HepG2 (cell line): ENCODE data around the gene POLR2M. TPM values are rescaled to one million over a fixed set of nuclear protein-coding genes. Genes with fewer than 3 reads are reported as not detected.
A peak's percentile ranks its signal among the peaks of the same experiment; 100 is the strongest.

Experiments used
- ATAC-seq: fragments of 200-7000 bp; cut with Tn5 transposase; 3 replicates; pipeline ENCODE4 v1.9.1; 2020; ENCODE audit warnings: mild to moderate bottlenecking, moderate library complexity
- BruUV-seq: library from RNA; stranded (reverse); fragments of 400-500 nt; replicated peaks from 2 replicates; lab custom pipeline; 2021; lab: Mats Ljungman, UMichigan
- CTCF ChIA-PET: fragments of 300-600 bp; formaldehyde crosslinking; extraction: SDS; loops from one replicate; lab custom pipeline; 2021; ENCODE audit warnings: low total read pairs, inconsistent platforms, low intra/inter-chr PET ratio; lab: Yijun Ruan, JAX
- POLR2A ChIA-PET: fragments of 350-600 bp; sonication (Branson Sonifier 250); formaldehyde crosslinking; loops from one replicate; lab custom pipeline; 2020; ENCODE audit warnings: antibody characterized with exemption, inconsistent platforms; lab: Yijun Ruan, JAX
- DNase-seq: peaks from one replicate; pipeline ENCODE4 v3.0.0-alpha.2; 2015; ENCODE audit warnings: low spot score
- FAIRE-seq: peaks from 3 replicates; lab custom pipeline; 2011; peaks lifted over from hg19 to GRCh38; lab: Jason Lieb, UNC
- H2AFZ ChIP-seq: one replicate; pipeline ENCODE4 v1.6.1; 2011; ENCODE audit warnings: low read length, inconsistent platforms
- H3K27ac ChIP-seq: fragments of 300-600 bp; 3 replicates; pipeline ENCODE4 v1.8.0; 2011; ENCODE audit warnings: mixed run types, mild to moderate bottlenecking, mixed read lengths, low read length, inconsistent platforms; ENCODE audit not compliant: insufficient read depth; ENCODE audit errors: extremely low read length
- H3K27me3 ChIP-seq, 2 experiments: fragments of 200-600 bp in 1 of 2; 2 replicates in 1 of 2; 3 replicates in 1 of 2; pipeline versions ENCODE4 v1.6.0 to v1.8.0; 2011; ENCODE audit warnings: low read length in 2 of 2, mild to moderate bottlenecking in 2 of 2, moderate library complexity in 2 of 2, inconsistent platforms in 1 of 2; ENCODE audit not compliant: insufficient read depth in 2 of 2, control insufficient read depth in 1 of 2
- H3K36me3 ChIP-seq, 2 experiments: fragments of 200-600 bp in 1 of 2; replicated peaks in 1 of 2; 2 replicates in 1 of 2; 3 replicates in 1 of 2; pipeline versions ENCODE4 v1.5.1 to v1.8.0; 2011; ENCODE audit warnings: low read length in 2 of 2, inconsistent platforms in 1 of 2; ENCODE audit not compliant: insufficient read depth in 2 of 2, control insufficient read depth in 1 of 2
- H3K4me1 ChIP-seq: 2 replicates; pipeline ENCODE4 v1.5.1; 2012; ENCODE audit warnings: low read length, inconsistent platforms; ENCODE audit not compliant: insufficient read depth
- H3K4me2 ChIP-seq: 2 replicates; pipeline ENCODE4 v1.6.0; 2011; ENCODE audit warnings: low read depth, low read length, inconsistent platforms
- H3K4me3 ChIP-seq, 3 experiments: fragments of 200-600 bp in 1 of 3; sonication (generic), shearing (Covaris generic) in 1 of 3; replicated peaks in 1 of 3; 2 replicates each; pipeline ENCODE4 v1.5.1; 2011 to 2016; ENCODE audit warnings: low read length in 3 of 3, inconsistent platforms in 2 of 3, low read depth in 2 of 3, mild to moderate bottlenecking in 2 of 3, control low read depth in 1 of 3, mixed read lengths in 1 of 3; ENCODE audit not compliant: insufficient read depth in 1 of 3
- H3K79me2 ChIP-seq: one replicate; pipeline ENCODE4 v1.6.1; 2011; ENCODE audit warnings: low read length, inconsistent platforms; ENCODE audit not compliant: insufficient read depth
- H3K9ac ChIP-seq: 2 replicates; pipeline ENCODE4 v1.6.0; 2011; ENCODE audit warnings: mild to moderate bottlenecking, low read depth, low read length, inconsistent platforms; ENCODE audit not compliant: insufficient read depth
- H3K9me3 ChIP-seq: 2 replicates; pipeline ENCODE4 v1.5.1; 2012; ENCODE audit warnings: mild to moderate bottlenecking, low read length
- H4K20me1 ChIP-seq: 2 replicates; pipeline ENCODE4 v1.6.0; 2011; ENCODE audit warnings: inconsistent platforms, mild to moderate bottlenecking, low read length, moderate library complexity; ENCODE audit not compliant: insufficient read depth
- HNRNPH1 ChIP-seq: fragments of 200-400 bp; formaldehyde crosslinking; optimal IDR thresholded peaks from 2 replicates; pipeline ENCODE3; 2017; ENCODE audit warnings: mild to moderate bottlenecking, low read depth, low read length
- MAFF ChIP-seq: IDR thresholded peaks from 2 replicates; pipeline ENCODE4 v1.6.1; 2011; ENCODE audit warnings: low read depth, low read length, improper control_type of control experiment
- MAFK ChIP-seq, 2 experiments: IDR thresholded peaks in 1 of 2; conservative IDR thresholded peaks in 1 of 2; 2 replicates each; pipeline ENCODE4 v1.6.1; 2011; ENCODE audit warnings: improper control_type of control experiment in 2 of 2, low read length in 2 of 2
- ZNF335 ChIP-seq: sonication (generic); formaldehyde crosslinking; IDR thresholded peaks from 2 replicates; pipeline ENCODE4 v1.4.0; 2020; ENCODE audit warnings: missing genetic modification reagents
- WGBS: methylation state at CpG from one replicate; pipeline ENCODE4 v1.1.6; 2017; ENCODE audit warnings: low lambda C conversion rate; 5-methylcytosine and 5-hydroxymethylcytosine counted together
- in situ Hi-C: cut with HindIII; loops from 2 replicates; pipeline ENCODE4 v1.10.0; 2017; ENCODE audit warnings: low pct_unique_long_range_greater_than_20kb; ENCODE audit not compliant: extremely low pct_ligation_motif_present
- intact Hi-C: fragments of 100-400 bp; cut with micrococcal nuclease; formaldehyde crosslinking; loops from one replicate; pipeline ENCODE4 v1.10.0; 2022; ENCODE audit not compliant: unreplicated experiment
- polyA plus RNA-seq, 8 experiments: library from polyadenylated mRNA; depleted of rRNA in 3 of 8; stranded (reverse) in 7 of 8; unstranded in 1 of 8; fragments of >200 nt; fragmentation: Illumina TruSeq in 4 of 8; extraction: Trizol in 4 of 8; gene quantifications; 2 replicates each; pipeline versions ENCODE4 v1.2.1 to v1.2.3, GENCODE V29; 2011 to 2016; ENCODE audit warnings: low read depth in 4 of 8, missing spikeins in 1 of 8, mixed read lengths in 1 of 8; ENCODE audit not compliant: insufficient read depth in 1 of 8
- total RNA-seq, 5 experiments: library from RNA; depleted of rRNA; stranded (reverse); fragments of >200 nt; fragmentation: Illumina TruSeq; extraction: Trizol; gene quantifications; 2 replicates each; pipeline ENCODE4 v1.2.3, GENCODE V29; 2016; ENCODE audit warnings: low read depth in 1 of 5

The POLR2M gene
- total and polyA plus RNA-seq, 2 of the 13 experiments (the other 11 are each of a cell fraction or from before 2014, with no cell fraction given) = 25.9 to 48.5 TPM

- no peak overlapping the region for H2AFZ ChIP-seq
- ChIA-PET CTCF (no interaction called here), POLR2A (no interaction called here)
- H4K20me1 ChIP-seq = no peaks in the 10 kb centered on the region
- H3K4me1 ChIP-seq = peaks cover 5% of the 10 kb centered on the region
- no peaks in the 10 kb centered on the region for H3K36me3 ChIP-seq
- intact Hi-C loops = loop anchor here (5.0 to 10.0 kb wide), 2 partner anchors 131 to 344 kb away; no protein-coding TSS in a partner anchor
- no peak for DNase-seq
- no peak overlapping the region for H3K4me3 ChIP-seq
- 70% methylated on average over 4 of the region's 5 CpGs for WGBS
- TF ChIP-seq ZNF335 (CRISPR knock-in tag) = no peak
- TF ChIP-seq, all 625 proteins: peak for 0
- H3K9ac ChIP-seq = no peak overlapping the region
- H3K4me2 ChIP-seq = no peak overlapping the region
- no peak for ATAC-seq
- in situ Hi-C loops = no loop called here
- no peaks in the 10 kb centered on the region for H3K79me2 ChIP-seq
- BruUV-seq = no TSS peak
- no peaks in the 10 kb centered on the region for H3K27me3 ChIP-seq
- no peak overlapping the region for H3K27ac ChIP-seq
- FAIRE-seq = no peak
- H3K9me3 ChIP-seq = no peaks in the 10 kb centered on the region
Observed at GRCh38 chr15:57730876-57731275, 24.4 kb downstream of the POLR2M start.

GRCh38 chr15:57731530-57732103, 25.1 kb downstream of the POLR2M start:
- intact Hi-C loops (loop anchor here (5.0 to 10.0 kb wide), 2 partner anchors 131 to 343 kb away; no protein-coding TSS in a partner anchor), in situ Hi-C loops (no loop called here)
- FAIRE-seq (no peak), DNase-seq (no peak)
- Histone ChIP-seq H4K20me1 (no peaks in the 10 kb centered on the region), H3K79me2 (no peaks in the 10 kb centered on the region), H3K9ac (no peak overlapping the region), H3K4me2 (no peak overlapping the region), H2AFZ (no peak overlapping the region), H3K27me3 (no peaks in the 10 kb centered on the region), H3K4me3 (no peak overlapping the region)
- BruUV-seq = no TSS peak
- CTCF ChIA-PET = no interaction called here
- WGBS = 47% methylated on average over 6 of the region's 6 CpGs
- TF ChIP-seq MAFK (conservative IDR thresholded peaks at IDR 0.05 in 1 of 2, IDR thresholded peaks at IDR 0.05 in 1 of 2; ENCODE audit: low read length in 2 of 2) (peak; percentile 74 to 83; a peak in 3 of 4 replicates), MAFF (peak; percentile 75), HNRNPH1 (no peak)
- TF ChIP-seq, all 625 proteins: peak for 2
- H3K27ac ChIP-seq = no peak overlapping the region
- POLR2A ChIA-PET = no interaction called here
- ATAC-seq = no peak
- H3K36me3 ChIP-seq = no peaks in the 10 kb centered on the region
- no peaks in the 10 kb centered on the region for H3K9me3 ChIP-seq
- H3K4me1 ChIP-seq = peaks cover 5% of the 10 kb centered on the region
